ENCODE results near the gene FBXO8.
"Not testable (repeated sequence)": the region's sequence is repeated elsewhere in the genome, so short reads cannot be mapped to it uniquely, and the experiment has no call there.

The FBXO8 gene

GRCh38 chr4:174273930-174274329, 9.5 kb downstream of the FBXO8 start:
- H3K4me3 ChIP-seq: no peak overlapping the region
- no peaks in the 10 kb centered on the region for H3K4me1 ChIP-seq
- no peaks in the 10 kb centered on the region for H3K9me3 ChIP-seq
- no peak overlapping the region for H3K4me2 ChIP-seq
- H3K36me3 ChIP-seq: no peaks in the 10 kb centered on the region
- H3K27me3 ChIP-seq: no peaks in the 10 kb centered on the region
- no peak for TF ChIP-seq Cebpa-rat (IDR thresholded peaks at IDR 0.05)
- H3K9ac ChIP-seq: no peak overlapping the region
- H4K20me1 ChIP-seq: peaks cover 63% of the 10 kb centered on the region
- H3K27ac ChIP-seq: no peak overlapping the region

GRCh38 chr4:174266416-174266815, 17.1 kb downstream of the FBXO8 start:
- peaks cover 8% of the 10 kb centered on the region; the same call in 1 of the 2 replicates for H3K36me3 ChIP-seq
- no peaks in the 10 kb centered on the region for H3K27me3 ChIP-seq
- no peak overlapping the region for H3K4me2 ChIP-seq
- no peak for TF ChIP-seq Cebpa-rat (IDR thresholded peaks at IDR 0.05)
- no peak overlapping the region for H3K9ac ChIP-seq
- no peak overlapping the region for H3K4me3 ChIP-seq
- no peaks in the 10 kb centered on the region for H3K9me3 ChIP-seq
- H3K4me1 ChIP-seq: no peaks in the 10 kb centered on the region
- peaks cover 54% of the 10 kb centered on the region for H4K20me1 ChIP-seq
- H3K27ac ChIP-seq: no peak overlapping the region

- Histone ChIP-seq H3K4me3 (no peak overlapping the region), H3K27me3 (no peaks in the 10 kb centered on the region), H3K4me1 (no peaks in the 10 kb centered on the region), H3K27ac (no peak overlapping the region), H3K4me2 (no peak overlapping the region), H3K9ac (no peak overlapping the region), H3K36me3 (peaks cover 8% of the 10 kb centered on the region; the same call in 1 of the 2 replicates), H3K9me3 (no peaks in the 10 kb centered on the region), H4K20me1 (peaks cover 53% of the 10 kb centered on the region)
- TF ChIP-seq Cebpa-rat (IDR thresholded peaks at IDR 0.05): no peak
These were observed 17.6 kb downstream of the FBXO8 start for GRCh38 chr4:174265916-174266315.

GRCh38 chr4:174263445-174263736, 20.1 kb downstream of the FBXO8 start:
- H3K4me1 ChIP-seq: no peaks in the 10 kb centered on the region
- no peak overlapping the region for H3K4me3 ChIP-seq
- no peaks in the 10 kb centered on the region for H3K9me3 ChIP-seq
- no peak for TF ChIP-seq Cebpa-rat (IDR thresholded peaks at IDR 0.05)
- H3K9ac ChIP-seq: no peak overlapping the region
- no peak overlapping the region for H3K27ac ChIP-seq
- no peaks in the 10 kb centered on the region for H3K27me3 ChIP-seq
- no peak overlapping the region for H3K4me2 ChIP-seq
- H4K20me1 ChIP-seq: peaks cover 32% of the 10 kb centered on the region
- H3K36me3 ChIP-seq: peaks cover 11% of the 10 kb centered on the region; the same call in 1 of the 2 replicates

GRCh38 chr4:174262624-174263444, 20.6 kb downstream of the FBXO8 start:
- no peak overlapping the region for H3K4me2 ChIP-seq
- H3K27me3 ChIP-seq: no peaks in the 10 kb centered on the region
- peaks cover 28% of the 10 kb centered on the region for H4K20me1 ChIP-seq
- TF ChIP-seq Cebpa-rat (IDR thresholded peaks at IDR 0.05): no peak
- H3K36me3 ChIP-seq: peaks cover 11% of the 10 kb centered on the region; the same call in 1 of the 2 replicates
- H3K4me3 ChIP-seq: no peak overlapping the region
- H3K9ac ChIP-seq: no peak overlapping the region
- no peaks in the 10 kb centered on the region for H3K4me1 ChIP-seq
- H3K9me3 ChIP-seq: no peaks in the 10 kb centered on the region
- H3K27ac ChIP-seq: no peak overlapping the region

- not testable (repeated sequence) for H3K9ac ChIP-seq, H3K9me3 ChIP-seq, H3K27me3 ChIP-seq, H3K4me1 ChIP-seq, H3K4me2 ChIP-seq, H3K27ac ChIP-seq, H3K4me3 ChIP-seq
- Histone ChIP-seq H4K20me1 (peaks cover 25% of the 10 kb centered on the region), H3K36me3 (peaks cover 14% of the 10 kb centered on the region; the same call in 1 of the 2 replicates)
These were observed 22.0 kb downstream of the FBXO8 start for GRCh38 chr4:174261432-174261831.

GRCh38 chr4:174260099-174260498, 23.4 kb downstream of the FBXO8 start:
- Histone ChIP-seq H3K4me3 (no peak overlapping the region), H3K9me3 (no peaks in the 10 kb centered on the region), H3K9ac (no peak overlapping the region), H3K4me2 (no peak overlapping the region), H3K36me3 (peaks cover 14% of the 10 kb centered on the region; the same call in 1 of the 2 replicates), H3K4me1 (no peaks in the 10 kb centered on the region), H3K27me3 (no peaks in the 10 kb centered on the region), H3K27ac (no peak overlapping the region), H4K20me1 (peaks cover 17% of the 10 kb centered on the region)
- no peak for TF ChIP-seq Cebpa-rat (IDR thresholded peaks at IDR 0.05)

GRCh38 chr4:174259580-174259979, 23.9 kb downstream of the FBXO8 start:
- H3K36me3 ChIP-seq: peaks cover 14% of the 10 kb centered on the region; the same call in 1 of the 2 replicates
- no peaks in the 10 kb centered on the region for H3K4me1 ChIP-seq
- H3K4me2 ChIP-seq: no peak overlapping the region
- no peak overlapping the region for H3K27ac ChIP-seq
- no peak overlapping the region for H3K9ac ChIP-seq
- H4K20me1 ChIP-seq: peaks cover 13% of the 10 kb centered on the region
- H3K27me3 ChIP-seq: no peaks in the 10 kb centered on the region
- no peak overlapping the region for H3K4me3 ChIP-seq
- TF ChIP-seq Cebpa-rat (IDR thresholded peaks at IDR 0.05): no peak
- no peaks in the 10 kb centered on the region for H3K9me3 ChIP-seq

GRCh38 chr4:174256277-174256713, 27.2 kb downstream of the FBXO8 start:
- no peaks in the 10 kb centered on the region; the same call in 1 of the 2 replicates for H4K20me1 ChIP-seq
- no peaks in the 10 kb centered on the region for H3K9me3 ChIP-seq
- no peak overlapping the region for H3K4me3 ChIP-seq
- H3K4me2 ChIP-seq: no peak overlapping the region
- TF ChIP-seq Cebpa-rat (IDR thresholded peaks at IDR 0.05): no peak
- H3K9ac ChIP-seq: no peak overlapping the region
- no peaks in the 10 kb centered on the region for H3K27me3 ChIP-seq
- H3K36me3 ChIP-seq: peaks cover 7% of the 10 kb centered on the region; the same call in 1 of the 2 replicates
- no peak overlapping the region for H3K27ac ChIP-seq
- H3K4me1 ChIP-seq: 0 out of 2 replicates have a peak, but pooled peaks cover 6% of the 10 kb centered on the region

GRCh38 chr4:174255786-174256185, 27.7 kb downstream of the FBXO8 start:
- no peak overlapping the region for H3K9ac ChIP-seq
- H3K4me3 ChIP-seq: no peak overlapping the region
- H3K27ac ChIP-seq: no peak overlapping the region
- H4K20me1 ChIP-seq: no peaks in the 10 kb centered on the region; the same call in 1 of the 2 replicates
- H3K9me3 ChIP-seq: no peaks in the 10 kb centered on the region
- peaks cover 7% of the 10 kb centered on the region; the same call in 1 of the 2 replicates for H3K36me3 ChIP-seq
- no peaks in the 10 kb centered on the region for H3K27me3 ChIP-seq
- no peak for TF ChIP-seq Cebpa-rat (IDR thresholded peaks at IDR 0.05)
- H3K4me2 ChIP-seq: no peak overlapping the region
- 0 out of 2 replicates have a peak, but pooled peaks cover 6% of the 10 kb centered on the region for H3K4me1 ChIP-seq

Data from BLaER1 (cell line).